Skeletal muscle satellite cell (primary cell): ENCODE data around the gene FAM117B.

Source experiments
- H3K27me3 ChIP-seq: 2 replicates; pipeline ENCODE4 v1.7.0; 2013; ENCODE audit warnings: low read length; ENCODE audit not compliant: control insufficient read depth, insufficient read depth
- H3K36me3 ChIP-seq: 2 replicates; pipeline ENCODE4 v1.7.0; 2013; ENCODE audit warnings: mild to moderate bottlenecking, control low read depth, low read length; ENCODE audit not compliant: insufficient read depth
- H3K4me1 ChIP-seq: 2 replicates; pipeline ENCODE4 v1.7.0; 2013; ENCODE audit warnings: low read length; ENCODE audit not compliant: control insufficient read depth, insufficient read depth
- H3K4me2 ChIP-seq: 2 replicates; pipeline ENCODE4 v1.7.0; 2013; ENCODE audit warnings: mild to moderate bottlenecking, low read length
- H3K4me3 ChIP-seq: 2 replicates; pipeline ENCODE4 v1.7.0; 2013; ENCODE audit warnings: low read length
- H3K9ac ChIP-seq: 2 replicates; pipeline ENCODE4 v1.7.0; 2013; ENCODE audit warnings: mild to moderate bottlenecking, low read depth, low read length, moderate library complexity
- H3K9me3 ChIP-seq: replicated peaks from 2 replicates; pipeline ENCODE4 v1.7.0; 2013; ENCODE audit warnings: mild to moderate bottlenecking, control low read depth, low read length

Gene FAM117B

GRCh38 chr2:202743613-202744012 lies 108.8 kb downstream of the FAM117B start:
- no peaks in the 10 kb centered on the region for H3K36me3 ChIP-seq
- no peak overlapping the region for H3K9ac ChIP-seq
- H3K27me3 ChIP-seq: no peaks in the 10 kb centered on the region
- H3K4me3 ChIP-seq: no peak overlapping the region
- H3K4me2 ChIP-seq: no peak overlapping the region
- no peaks in the 10 kb centered on the region for H3K9me3 ChIP-seq
- no peaks in the 10 kb centered on the region for H3K4me1 ChIP-seq

- H3K27me3 ChIP-seq: no peaks in the 10 kb centered on the region
- no peaks in the 10 kb centered on the region for H3K36me3 ChIP-seq
- no peak overlapping the region for H3K4me2 ChIP-seq
- H3K4me3 ChIP-seq: no peak overlapping the region
- H3K4me1 ChIP-seq: no peaks in the 10 kb centered on the region
- no peak overlapping the region for H3K9ac ChIP-seq
- no peaks in the 10 kb centered on the region for H3K9me3 ChIP-seq
Observed at GRCh38 chr2:202749477-202749876, 114.7 kb downstream of the FAM117B start.

GRCh38 chr2:202750763-202751427 lies 116.1 kb downstream of the FAM117B start:
- no peaks in the 10 kb centered on the region for H3K27me3 ChIP-seq
- no peak overlapping the region for H3K4me3 ChIP-seq
- H3K4me2 ChIP-seq: no peak overlapping the region
- H3K4me1 ChIP-seq: no peaks in the 10 kb centered on the region
- H3K9me3 ChIP-seq: no peaks in the 10 kb centered on the region
- H3K36me3 ChIP-seq: no peaks in the 10 kb centered on the region
- H3K9ac ChIP-seq: no peak overlapping the region

GRCh38 chr2:202752071-202752470 lies 117.3 kb downstream of the FAM117B start:
- H3K9me3 ChIP-seq: no peaks in the 10 kb centered on the region
- H3K36me3 ChIP-seq: no peaks in the 10 kb centered on the region
- no peak overlapping the region for H3K4me2 ChIP-seq
- H3K4me1 ChIP-seq: no peaks in the 10 kb centered on the region
- no peaks in the 10 kb centered on the region for H3K27me3 ChIP-seq
- no peak overlapping the region for H3K9ac ChIP-seq
- H3K4me3 ChIP-seq: no peak overlapping the region

GRCh38 chr2:202754936-202755335 lies 120.2 kb downstream of the FAM117B start:
- Histone ChIP-seq H3K27me3 (no peaks in the 10 kb centered on the region), H3K4me3 (no peak overlapping the region), H3K4me2 (no peak overlapping the region), H3K36me3 (no peaks in the 10 kb centered on the region), H3K9me3 (no peaks in the 10 kb centered on the region), H3K4me1 (no peaks in the 10 kb centered on the region), H3K9ac (no peak overlapping the region)

- Histone ChIP-seq H3K4me3 (no peak overlapping the region), H3K4me1 (no peaks in the 10 kb centered on the region), H3K27me3 (no peaks in the 10 kb centered on the region), H3K9me3 (no peaks in the 10 kb centered on the region), H3K4me2 (no peak overlapping the region), H3K9ac (no peak overlapping the region), H3K36me3 (no peaks in the 10 kb centered on the region)
Observed at GRCh38 chr2:202756598-202756997, 121.8 kb downstream of the FAM117B start.

GRCh38 chr2:202757339-202757738 lies 122.6 kb downstream of the FAM117B start:
- Histone ChIP-seq H3K4me1 (no peaks in the 10 kb centered on the region), H3K27me3 (no peaks in the 10 kb centered on the region), H3K36me3 (no peaks in the 10 kb centered on the region), H3K9me3 (no peaks in the 10 kb centered on the region), H3K9ac (no peak overlapping the region), H3K4me2 (no peak overlapping the region), H3K4me3 (no peak overlapping the region)

GRCh38 chr2:202758128-202758527 lies 123.4 kb downstream of the FAM117B start:
- Histone ChIP-seq H3K9me3 (no peaks in the 10 kb centered on the region), H3K36me3 (no peaks in the 10 kb centered on the region)

GRCh38 chr2:202758604-202759003 lies 123.8 kb downstream of the FAM117B start:
- H3K27me3 ChIP-seq: no peaks in the 10 kb centered on the region
- H3K4me3 ChIP-seq: no peak overlapping the region
- no peak overlapping the region for H3K4me2 ChIP-seq
- H3K4me1 ChIP-seq: no peaks in the 10 kb centered on the region
- H3K9ac ChIP-seq: no peak overlapping the region
- H3K36me3 ChIP-seq: no peaks in the 10 kb centered on the region
- no peaks in the 10 kb centered on the region for H3K9me3 ChIP-seq

More at GRCh38 chr2:202758128-202758527, 123.4 kb downstream of the FAM117B start:
- Histone ChIP-seq H3K27me3 (no peaks in the 10 kb centered on the region), H3K4me1 (no peaks in the 10 kb centered on the region), H3K4me2 (no peak overlapping the region), H3K4me3 (no peak overlapping the region), H3K9ac (no peak overlapping the region)

GRCh38 chr2:202760848-202761247 lies 126.1 kb downstream of the FAM117B start:
- H3K27me3 ChIP-seq: no peaks in the 10 kb centered on the region
- H3K4me2 ChIP-seq: no peak overlapping the region
- no peak overlapping the region for H3K4me3 ChIP-seq
- H3K4me1 ChIP-seq: no peaks in the 10 kb centered on the region
- H3K9me3 ChIP-seq: no peaks in the 10 kb centered on the region
- no peaks in the 10 kb centered on the region for H3K36me3 ChIP-seq
- H3K9ac ChIP-seq: no peak overlapping the region

GRCh38 chr2:202762556-202762955 lies 127.8 kb downstream of the FAM117B start:
- H3K4me3 ChIP-seq: no peak overlapping the region
- no peak overlapping the region for H3K4me2 ChIP-seq
- H3K27me3 ChIP-seq: no peaks in the 10 kb centered on the region
- no peaks in the 10 kb centered on the region for H3K4me1 ChIP-seq
- H3K36me3 ChIP-seq: no peaks in the 10 kb centered on the region
- no peaks in the 10 kb centered on the region for H3K9me3 ChIP-seq
- no peak overlapping the region for H3K9ac ChIP-seq

GRCh38 chr2:202763916-202764315 lies 129.1 kb downstream of the FAM117B start:
- Histone ChIP-seq H3K4me3 (no peak overlapping the region), H3K9me3 (no peaks in the 10 kb centered on the region), H3K4me2 (no peak overlapping the region), H3K27me3 (no peaks in the 10 kb centered on the region), H3K4me1 (no peaks in the 10 kb centered on the region), H3K36me3 (no peaks in the 10 kb centered on the region), H3K9ac (no peak overlapping the region)
